B cell (primary cell): ENCODE measurements around the gene CDKAL1. TPM values are rescaled to one million over a fixed set of nuclear protein-coding genes. Genes with fewer than 3 reads are reported as not detected.
A peak's percentile ranks its signal among the peaks of the same experiment; 100 is the strongest.

ENCODE experiments used
- ATAC-seq: fragments of 200-7000 bp; cut with Tn5 transposase; one replicate; pipeline ENCODE4 v1.10.0; 2021; ENCODE audit warnings: low read depth, mild to moderate bottlenecking, moderate number of reproducible peaks, moderate library complexity
- CTCF ChIA-PET: fragments of 350-600 bp; sonication (Branson Sonifier 250); formaldehyde crosslinking; loops from one replicate; lab custom pipeline; 2021; ENCODE audit warnings: antibody characterized with exemption, inconsistent platforms; lab: Charles Lee
- POLR2A ChIA-PET: fragments of 350-600 bp; sonication (Branson Sonifier 250); formaldehyde crosslinking; loops from one replicate; lab custom pipeline; 2021; ENCODE audit warnings: antibody characterized with exemption; lab: Charles Lee
- DNase-seq: peaks from one replicate; pipeline ENCODE4 v3.0.0; 2013
- H2AFZ ChIP-seq: 2 replicates; pipeline ENCODE4 v1.6.1; 2012; ENCODE audit warnings: mild to moderate bottlenecking, low read depth, low read length; ENCODE audit not compliant: insufficient read depth, poor library complexity, severe bottlenecking
- H3K27ac ChIP-seq, 2 donors: 1 replicate in 1 of 2; 2 replicates in 1 of 2; pipeline ENCODE4 v1.5.1; 2012 to 2013; ENCODE audit warnings: low read length in 2 of 2, mild to moderate bottlenecking in 2 of 2, moderate library complexity in 1 of 2
- H3K27me3 ChIP-seq, 4 experiments: fragments of 200-600 bp in 1 of 4; sonication (generic) in 1 of 4; replicated peaks in 1 of 4; 1 replicate in 2 of 4; 2 replicates in 2 of 4; pipeline versions ENCODE4 v1.6.1 to v1.7.0; 2013 to 2016; ENCODE audit warnings: low read length in 3 of 4, mild to moderate bottlenecking in 2 of 4, mixed read lengths in 1 of 4, moderate library complexity in 1 of 4; ENCODE audit not compliant: insufficient read depth in 4 of 4, control insufficient read depth in 3 of 4; ENCODE audit errors: control extremely low read depth in 1 of 4
- H3K36me3 ChIP-seq, 2 experiments: replicated peaks in 1 of 2; 1 replicate in 1 of 2; 2 replicates in 1 of 2; pipeline versions ENCODE4 v1.6.1 to v1.7.1; 2013; ENCODE audit warnings: low read length in 1 of 2; ENCODE audit not compliant: insufficient read depth in 2 of 2, control insufficient read depth in 1 of 2; ENCODE audit errors: control extremely low read depth in 1 of 2, extremely low read depth in 1 of 2
- H3K4me1 ChIP-seq, 2 donors: fragments of 200-600 bp in 1 of 2; sonication (generic) in 1 of 2; 1 replicate in 1 of 2; 2 replicates in 1 of 2; pipeline versions ENCODE4 v1.5.1 to v1.6.1; 2013 to 2017; ENCODE audit warnings: low read length in 2 of 2; ENCODE audit not compliant: control insufficient read depth in 2 of 2, insufficient read depth in 2 of 2
- H3K4me2 ChIP-seq: replicated peaks from 2 replicates; pipeline ENCODE3; 2012; ENCODE audit warnings: mild to moderate bottlenecking, low read depth, low read length; ENCODE audit not compliant: poor library complexity, severe bottlenecking
- H3K4me3 ChIP-seq, 5 experiments: fragments of 200-600 bp in 1 of 5; sonication (generic) in 1 of 5; 1 replicate in 3 of 5; 2 replicates in 2 of 5; pipeline versions ENCODE4 v1.5.1 to v1.7.0; 2011 to 2016; ENCODE audit warnings: low read length in 4 of 5, mild to moderate bottlenecking in 4 of 5, low read depth in 2 of 5, control low read depth in 1 of 5, moderate library complexity in 1 of 5; ENCODE audit not compliant: insufficient read depth in 1 of 5; ENCODE audit errors: control extremely low read depth in 1 of 5, extremely low read depth in 1 of 5
- H3K79me2 ChIP-seq: fragments of 200-600 bp; sonication (generic); one replicate; pipeline ENCODE4 v1.6.0; 2016; ENCODE audit warnings: low read length; ENCODE audit not compliant: control insufficient read depth, insufficient read depth
- H3K9ac ChIP-seq: fragments of 200-600 bp; sonication (generic); 2 replicates; pipeline ENCODE4 v1.6.1; 2017; ENCODE audit warnings: mild to moderate bottlenecking, low read length, moderate library complexity
- H3K9me3 ChIP-seq, 3 donors: one replicate each; pipeline versions ENCODE4 v1.6.1 to v1.7.1; 2013; ENCODE audit warnings: low read length in 2 of 3; ENCODE audit not compliant: control insufficient read depth in 2 of 3, insufficient read depth in 1 of 3; ENCODE audit errors: control extremely low read depth in 1 of 3
- H4K20me1 ChIP-seq: 2 replicates; pipeline ENCODE4 v1.6.0; 2012; ENCODE audit warnings: mild to moderate bottlenecking, low read length; ENCODE audit not compliant: insufficient read depth, control insufficient read depth, poor library complexity, severe bottlenecking
- H3K27ac Mint-ChIP-seq: one replicate; pipeline ENCODE4 v1.8.0; 2021; ENCODE audit warnings: mixed read lengths
- H3K27me3 Mint-ChIP-seq: one replicate; pipeline ENCODE4 v1.8.0; 2021; ENCODE audit warnings: mixed read lengths
- H3K4me1 Mint-ChIP-seq: one replicate; pipeline ENCODE4 v1.8.0; 2021; ENCODE audit warnings: mixed read lengths
- H3K4me3 Mint-ChIP-seq: one replicate; pipeline ENCODE4 v1.8.0; 2021; ENCODE audit warnings: mixed read lengths
- H3K9me3 Mint-ChIP-seq: one replicate; pipeline ENCODE4 v1.8.0; 2022; ENCODE audit warnings: mixed read lengths; ENCODE audit not compliant: insufficient read depth
- EZH2 ChIP-seq: IDR thresholded peaks from 2 replicates; pipeline ENCODE4 v1.6.1; 2012; ENCODE audit warnings: borderline replicate concordance, low read depth, mild to moderate bottlenecking, moderate library complexity, low read length; ENCODE audit not compliant: insufficient read depth, poor library complexity, severe bottlenecking
- WGBS: methylation state at CpG from one replicate; pipeline ENCODE4 v1.1.5; 2013; ENCODE audit warnings: missing lambda C conversion rate; ENCODE audit not compliant: insufficient coverage; 5-methylcytosine and 5-hydroxymethylcytosine counted together
- intact Hi-C: fragments of 100-400 bp; cut with micrococcal nuclease; formaldehyde crosslinking; loops from one replicate; pipeline ENCODE4 v1.10.0; 2022
- polyA minus RNA-seq: library from RNA; depleted of rRNA, polyadenylated mRNA; stranded (reverse); fragments of >200 nt; gene quantifications from 2 replicates; pipeline ENCODE4 v1.2.3, GENCODE V29; 2012
- polyA plus RNA-seq: library from polyadenylated mRNA; depleted of rRNA; stranded (reverse); fragments of >200 nt; gene quantifications from 2 replicates; pipeline ENCODE4 v1.2.3, GENCODE V29; 2012
- total RNA-seq, 2 donors: library from RNA; stranded (reverse); fragments of 120-200 nt in 1 of 2; gene quantifications; 1 replicate in 1 of 2; 2 replicates in 1 of 2; pipeline versions ENCODE4 v1.2.3 to v1.2.4, GENCODE V29; 2013 to 2022
- TF ChIP-seq, protein P1 (sequence below): fragments of 200-600 bp; IDR thresholded peaks from one replicate; pipeline ENCODE4 v1.8.0; 2022; ENCODE audit warnings: antibody characterized with exemption, mild to moderate bottlenecking

Gene CDKAL1
- 33.3 and 35.5 TPM in 2 replicates for total RNA-seq
- total RNA-seq (2013): 31.3 TPM
- 6.1 and 8.3 TPM in 2 replicates for polyA plus RNA-seq
- polyA minus RNA-seq: 13.1 and 16.2 TPM in 2 replicates

DNA sequence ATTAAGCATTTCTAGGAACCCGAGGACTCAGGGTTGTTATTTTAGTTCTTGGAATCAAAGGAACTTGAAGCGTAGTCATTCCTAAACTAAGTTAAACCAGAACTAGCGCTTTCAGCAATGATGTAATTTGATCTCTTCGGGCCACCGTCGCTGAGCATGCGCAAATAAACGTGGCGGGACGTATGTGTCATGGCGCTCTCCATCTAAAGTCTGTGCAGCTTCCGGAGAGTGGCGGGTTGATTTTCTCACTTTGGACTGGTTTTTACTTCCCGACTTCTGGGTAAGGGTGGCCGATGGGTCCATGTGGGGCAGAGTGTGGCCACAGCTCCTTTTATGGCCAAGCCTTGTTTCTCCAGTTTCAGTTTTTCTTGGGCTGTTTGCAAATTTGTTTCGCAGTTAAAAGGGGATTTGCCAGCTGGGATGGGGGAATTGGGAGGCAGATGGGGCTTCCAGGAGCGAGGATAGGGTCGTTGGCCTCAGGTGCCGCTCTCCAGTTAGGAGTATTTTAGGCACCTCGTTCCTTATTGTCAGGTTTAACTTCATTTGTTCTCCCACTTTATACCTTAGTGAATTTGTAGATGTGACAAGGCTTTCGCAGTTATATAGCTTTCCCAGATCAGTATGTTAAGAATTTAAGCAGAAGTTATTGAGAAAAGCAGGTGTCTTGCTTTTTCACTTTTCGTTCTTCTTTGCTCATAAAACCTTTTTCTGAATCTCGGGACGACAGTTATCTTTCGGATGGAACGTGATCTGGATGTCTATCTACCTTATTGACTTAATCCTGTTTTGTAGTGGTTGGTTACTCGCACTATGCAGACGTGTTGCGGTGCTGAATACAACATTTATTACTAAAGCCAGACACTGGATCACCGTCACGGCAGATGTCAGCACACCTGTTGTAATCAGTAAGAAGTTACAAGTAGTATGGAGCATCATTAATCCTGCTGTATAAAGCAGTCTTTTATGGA lies at the start of gene CDKAL1:
TSS of gene CDKAL1 (plus strand) at position 163 of the 968 bp plus-strand sequence. CDS start 11,894 bp downstream, outside the sequence.
- peak within 1 kb of the TSS; percentile 96 for H3K4me3 Mint-ChIP-seq
- H4K20me1 ChIP-seq: peaks cover 11% of the 10 kb centered on the region
- H3K9me3 ChIP-seq: no peaks in the 10 kb centered on the region
- peaks cover 37% of the 10 kb centered on the region for H3K4me1 Mint-ChIP-seq
- ATAC-seq (peak; percentile 93), DNase-seq (peak; percentile 92)
- POLR2A ChIA-PET: interaction anchor here (0.6 kb wide), 1 partner anchor 132 kb away, joined by 9 read pairs; no protein-coding TSS in a partner anchor
- H3K4me1 ChIP-seq: peaks cover 14 to 16% of the 10 kb centered on the region in 2 donors
- H3K36me3 ChIP-seq: peaks cover 5 to 9% of the 10 kb centered on the region in 2 experiments
- under 1% methylated on average over 16 of the region's 31 CpGs for WGBS
- H3K4me2 ChIP-seq: peak within 1 kb of the TSS; percentile 70
- peak within 1 kb of the TSS; percentile 95 for H3K9ac ChIP-seq
- H3K4me3 ChIP-seq: peak within 1 kb of the TSS; percentile 86 to 92 (median 89)
- CTCF ChIA-PET: interaction anchor here (0.6 to 1.9 kb wide), 12 partner anchors 9 to 1059 kb away, joined by 3 to 8 read pairs (median 3); partner anchors contain the start of gene SOX4
- no peaks in the 10 kb centered on the region for H3K9me3 Mint-ChIP-seq
- peak within 1 kb of the TSS; percentile 97 for H3K27ac Mint-ChIP-seq
- TF ChIP-seq EZH2: no peak
- TF ChIP-seq, protein P1, sequence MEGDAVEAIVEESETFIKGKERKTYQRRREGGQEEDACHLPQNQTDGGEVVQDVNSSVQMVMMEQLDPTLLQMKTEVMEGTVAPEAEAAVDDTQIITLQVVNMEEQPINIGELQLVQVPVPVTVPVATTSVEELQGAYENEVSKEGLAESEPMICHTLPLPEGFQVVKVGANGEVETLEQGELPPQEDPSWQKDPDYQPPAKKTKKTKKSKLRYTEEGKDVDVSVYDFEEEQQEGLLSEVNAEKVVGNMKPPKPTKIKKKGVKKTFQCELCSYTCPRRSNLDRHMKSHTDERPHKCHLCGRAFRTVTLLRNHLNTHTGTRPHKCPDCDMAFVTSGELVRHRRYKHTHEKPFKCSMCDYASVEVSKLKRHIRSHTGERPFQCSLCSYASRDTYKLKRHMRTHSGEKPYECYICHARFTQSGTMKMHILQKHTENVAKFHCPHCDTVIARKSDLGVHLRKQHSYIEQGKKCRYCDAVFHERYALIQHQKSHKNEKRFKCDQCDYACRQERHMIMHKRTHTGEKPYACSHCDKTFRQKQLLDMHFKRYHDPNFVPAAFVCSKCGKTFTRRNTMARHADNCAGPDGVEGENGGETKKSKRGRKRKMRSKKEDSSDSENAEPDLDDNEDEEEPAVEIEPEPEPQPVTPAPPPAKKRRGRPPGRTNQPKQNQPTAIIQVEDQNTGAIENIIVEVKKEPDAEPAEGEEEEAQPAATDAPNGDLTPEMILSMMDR: no peak
- H3K79me2 ChIP-seq: peaks cover 58% of the 10 kb centered on the region
- peak within 1 kb of the TSS; percentile 97 for H2AFZ ChIP-seq
- no peaks in the 10 kb centered on the region for H3K27me3 Mint-ChIP-seq
- H3K27ac ChIP-seq: peak within 1 kb of the TSS; percentile 88 to 94
- intact Hi-C loops: loop anchor here (1.0 kb wide), 2 partner anchors 133 to 1059 kb away; partner anchors contain the start of genes E2F3 and SOX4
- H3K27me3 ChIP-seq: no peaks in the 10 kb centered on the region
